ENCODE results near the gene TBC1D23. TPM values are rescaled to one million over a fixed set of nuclear protein-coding genes. Genes with fewer than 3 reads are reported as not detected.

TBC1D23 gene
- total and polyA plus RNA-seq, 2 experiments from 2014 or later: 27.1 to 61.9 TPM

DNA sequence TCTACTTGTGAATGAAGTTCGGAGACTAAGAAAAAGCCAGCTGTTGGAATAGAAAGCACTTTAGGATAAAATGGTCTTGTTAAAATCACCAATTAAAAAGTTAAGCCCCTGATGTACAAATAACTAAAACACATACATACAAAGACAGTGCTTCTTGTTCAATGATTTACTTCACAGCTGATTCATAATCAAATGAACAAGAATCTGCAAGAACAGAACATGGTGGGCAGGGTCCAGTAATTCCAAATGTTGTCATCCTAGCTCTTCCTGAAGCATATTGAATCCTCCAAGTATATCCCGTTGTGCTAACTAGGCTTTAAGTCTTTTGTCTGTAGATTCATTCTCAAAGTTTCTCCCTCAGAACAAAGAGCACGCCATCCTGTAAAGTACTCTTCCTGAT, 98.2 kb downstream of the TBC1D23 start:
- H3K36me3 ChIP-seq (replicated peaks; ENCODE audit: insufficient read depth, low read depth): no peaks in the 10 kb centered on the region

DNA sequence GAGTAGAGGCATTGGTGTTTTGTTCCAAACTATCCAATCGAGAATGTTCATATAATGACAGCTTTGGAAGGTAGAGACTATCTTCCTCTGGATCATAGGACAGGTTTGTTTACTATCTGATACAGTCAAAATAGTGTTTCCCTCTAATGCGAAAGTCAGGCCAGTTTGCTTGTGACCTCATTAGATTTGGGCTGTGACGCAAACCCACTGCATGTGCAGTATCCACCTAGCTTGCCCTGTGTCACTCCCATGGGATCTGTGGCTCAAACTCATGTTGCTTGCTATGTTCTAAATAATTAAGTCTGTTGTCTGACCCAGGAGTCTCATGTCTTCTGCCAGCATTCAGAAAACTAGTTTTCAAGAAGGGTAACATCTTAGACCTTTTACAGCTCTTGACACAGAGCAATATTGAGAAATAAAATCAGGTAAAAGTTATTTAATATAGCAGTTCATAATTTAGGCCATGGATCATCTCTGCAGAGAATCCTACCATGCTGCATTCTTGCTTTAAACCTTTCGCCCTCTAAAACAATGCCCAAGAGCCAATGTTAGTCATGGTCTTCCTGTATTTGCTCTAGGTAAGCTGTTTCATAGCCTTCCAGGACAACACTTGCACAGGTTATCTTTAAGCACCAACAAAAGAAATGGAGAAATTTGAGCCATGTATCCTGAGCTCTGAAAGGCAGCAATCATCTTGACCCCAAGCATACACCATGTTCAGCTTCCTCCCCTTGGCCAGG, 100.1 kb downstream of the TBC1D23 start:
- Histone ChIP-seq H3K9me3 (ENCODE audit: low read depth) (no peaks in the 10 kb centered on the region), H3K4me2 (no peak overlapping the region), H3K4me1 (ENCODE audit: insufficient read depth) (no peaks in the 10 kb centered on the region), H3K79me2 (no peaks in the 10 kb centered on the region), H3K27me3 (no peaks in the 10 kb centered on the region), H3K27ac (no peak overlapping the region), H3K9me2 (replicated peaks; ENCODE audit: insufficient read depth) (no peaks in the 10 kb centered on the region), H2AFZ (no peak overlapping the region), H3K36me3 (replicated peaks; ENCODE audit: insufficient read depth, low read depth) (no peaks in the 10 kb centered on the region), H3K4me3 (no peak overlapping the region), H4K20me1 (ENCODE audit: insufficient read depth, poor library complexity, severe bottlenecking) (no peaks in the 10 kb centered on the region)
- TF ChIP-seq EZH2 (IDR thresholded peaks at IDR 0.05; ENCODE audit: borderline replicate concordance): no peak
- TF ChIP-seq, protein P1, sequence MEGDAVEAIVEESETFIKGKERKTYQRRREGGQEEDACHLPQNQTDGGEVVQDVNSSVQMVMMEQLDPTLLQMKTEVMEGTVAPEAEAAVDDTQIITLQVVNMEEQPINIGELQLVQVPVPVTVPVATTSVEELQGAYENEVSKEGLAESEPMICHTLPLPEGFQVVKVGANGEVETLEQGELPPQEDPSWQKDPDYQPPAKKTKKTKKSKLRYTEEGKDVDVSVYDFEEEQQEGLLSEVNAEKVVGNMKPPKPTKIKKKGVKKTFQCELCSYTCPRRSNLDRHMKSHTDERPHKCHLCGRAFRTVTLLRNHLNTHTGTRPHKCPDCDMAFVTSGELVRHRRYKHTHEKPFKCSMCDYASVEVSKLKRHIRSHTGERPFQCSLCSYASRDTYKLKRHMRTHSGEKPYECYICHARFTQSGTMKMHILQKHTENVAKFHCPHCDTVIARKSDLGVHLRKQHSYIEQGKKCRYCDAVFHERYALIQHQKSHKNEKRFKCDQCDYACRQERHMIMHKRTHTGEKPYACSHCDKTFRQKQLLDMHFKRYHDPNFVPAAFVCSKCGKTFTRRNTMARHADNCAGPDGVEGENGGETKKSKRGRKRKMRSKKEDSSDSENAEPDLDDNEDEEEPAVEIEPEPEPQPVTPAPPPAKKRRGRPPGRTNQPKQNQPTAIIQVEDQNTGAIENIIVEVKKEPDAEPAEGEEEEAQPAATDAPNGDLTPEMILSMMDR (IDR thresholded peaks at IDR 0.05; ENCODE audit: poor library complexity): no peak
- no peak for TF ChIP-seq EZH2phosphoT487 (IDR thresholded peaks at IDR 0.05; ENCODE audit: low read depth, severe bottlenecking, unreplicated experiment)
- no peak for DNase-seq (ENCODE audit: low spot score)
- WGBS (ENCODE audit: low lambda C conversion rate, missing lambda C conversion rate): 91% methylated on average over 4 of the region's 4 CpGs

More for the DNA sequence above, 98.2 kb downstream of the TBC1D23 start:
- Histone ChIP-seq H4K20me1 (ENCODE audit: insufficient read depth, poor library complexity, severe bottlenecking) (no peaks in the 10 kb centered on the region), H2AFZ (no peak overlapping the region), H3K9me2 (replicated peaks; ENCODE audit: insufficient read depth) (no peaks in the 10 kb centered on the region), H3K27ac (peak overlapping the region; percentile 8), H3K9me3 (ENCODE audit: low read depth) (no peaks in the 10 kb centered on the region), H3K4me2 (no peak overlapping the region), H3K4me1 (ENCODE audit: insufficient read depth) (no peaks in the 10 kb centered on the region), H3K27me3 (no peaks in the 10 kb centered on the region), H3K79me2 (no peaks in the 10 kb centered on the region), H3K4me3 (no peak overlapping the region)
- 97% methylated on average over 3 of the region's 3 CpGs for WGBS (ENCODE audit: low lambda C conversion rate, missing lambda C conversion rate)
- TF ChIP-seq EZH2phosphoT487 (IDR thresholded peaks at IDR 0.05; ENCODE audit: low read depth, severe bottlenecking, unreplicated experiment): no peak
- TF ChIP-seq, protein P1 (IDR thresholded peaks at IDR 0.05; ENCODE audit: poor library complexity): no peak
- TF ChIP-seq EZH2 (IDR thresholded peaks at IDR 0.05; ENCODE audit: borderline replicate concordance): no peak
- no peak for DNase-seq (ENCODE audit: low spot score)

- Histone ChIP-seq H3K36me3 (replicated peaks; ENCODE audit: insufficient read depth, low read depth) (no peaks in the 10 kb centered on the region), H4K20me1 (ENCODE audit: insufficient read depth, poor library complexity, severe bottlenecking) (no peaks in the 10 kb centered on the region), H3K79me2 (no peaks in the 10 kb centered on the region), H3K27me3 (no peaks in the 10 kb centered on the region), H3K4me2 (no peak overlapping the region), H3K9me2 (replicated peaks; ENCODE audit: insufficient read depth) (no peaks in the 10 kb centered on the region), H3K9me3 (ENCODE audit: low read depth) (no peaks in the 10 kb centered on the region), H3K4me1 (ENCODE audit: insufficient read depth) (no peaks in the 10 kb centered on the region), H2AFZ (no peak overlapping the region), H3K27ac (no peak overlapping the region), H3K4me3 (no peak overlapping the region)
- DNase-seq (ENCODE audit: low spot score): no peak
- WGBS (ENCODE audit: low lambda C conversion rate, missing lambda C conversion rate): 90% methylated on average over 1 of the region's 1 CpG
- TF ChIP-seq, protein P1 (IDR thresholded peaks at IDR 0.05; ENCODE audit: poor library complexity): no peak
Observed at GRCh38 chr3:100361897-100362296, 101.1 kb downstream of the TBC1D23 start.
